ENCODE results near the gene MSRB1. TPM values are rescaled to one million over a fixed set of nuclear protein-coding genes. Genes with fewer than 3 reads are reported as not detected.

Gene MSRB1
- total and polyA plus RNA-seq, 8 donors, result 9.8 to 66.7 (median 14.9) TPM

DNA sequence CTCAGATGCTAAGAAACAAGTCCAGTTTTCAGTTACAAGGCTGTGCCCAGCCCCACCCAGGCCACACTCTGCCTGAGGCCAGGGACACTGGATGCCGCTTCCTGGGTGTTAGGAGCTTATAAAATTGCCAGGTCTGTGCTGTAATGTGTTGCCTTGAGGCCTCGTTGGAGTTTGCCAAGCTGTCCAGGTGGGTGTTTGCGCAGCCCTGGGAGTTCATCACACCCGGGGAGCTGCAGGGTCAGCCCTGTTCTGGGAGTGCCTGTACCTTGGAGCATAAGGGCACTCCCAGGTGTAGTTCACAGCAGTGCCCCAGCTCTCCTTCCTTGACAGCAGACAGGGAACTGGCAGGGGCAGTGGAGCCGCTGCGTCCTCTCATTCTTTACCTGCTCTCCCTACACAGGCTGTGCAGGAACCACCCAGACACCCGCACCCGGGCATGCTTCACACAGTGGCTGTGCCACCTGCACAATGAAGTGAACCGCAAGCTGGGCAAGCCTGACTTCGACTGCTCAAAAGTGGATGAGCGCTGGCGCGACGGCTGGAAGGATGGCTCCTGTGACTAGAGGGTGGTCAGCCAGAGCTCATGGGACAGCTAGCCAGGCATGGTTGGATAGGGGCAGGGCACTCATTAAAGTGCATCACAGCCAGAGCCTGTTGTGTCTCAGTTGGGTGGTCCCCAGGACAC, 42.6 kb upstream of the MSRB1 start:
- intact Hi-C loops (cut with DNase I), result no loop called here
- Histone ChIP-seq H3K4me3 (no peak overlapping the region), H3K27me3 (peaks cover 29 to 58% of the 10 kb centered on the region in 2 donors), H3K27ac (no peak overlapping the region), H3K4me1 (peaks cover 19 to 39% of the 10 kb centered on the region in 2 donors), H3K36me3 (peaks cover 0 to 24% of the 10 kb centered on the region in 2 donors), H3K9me3 (no peaks in the 10 kb centered on the region)
- TF ChIP-seq, protein P1, sequence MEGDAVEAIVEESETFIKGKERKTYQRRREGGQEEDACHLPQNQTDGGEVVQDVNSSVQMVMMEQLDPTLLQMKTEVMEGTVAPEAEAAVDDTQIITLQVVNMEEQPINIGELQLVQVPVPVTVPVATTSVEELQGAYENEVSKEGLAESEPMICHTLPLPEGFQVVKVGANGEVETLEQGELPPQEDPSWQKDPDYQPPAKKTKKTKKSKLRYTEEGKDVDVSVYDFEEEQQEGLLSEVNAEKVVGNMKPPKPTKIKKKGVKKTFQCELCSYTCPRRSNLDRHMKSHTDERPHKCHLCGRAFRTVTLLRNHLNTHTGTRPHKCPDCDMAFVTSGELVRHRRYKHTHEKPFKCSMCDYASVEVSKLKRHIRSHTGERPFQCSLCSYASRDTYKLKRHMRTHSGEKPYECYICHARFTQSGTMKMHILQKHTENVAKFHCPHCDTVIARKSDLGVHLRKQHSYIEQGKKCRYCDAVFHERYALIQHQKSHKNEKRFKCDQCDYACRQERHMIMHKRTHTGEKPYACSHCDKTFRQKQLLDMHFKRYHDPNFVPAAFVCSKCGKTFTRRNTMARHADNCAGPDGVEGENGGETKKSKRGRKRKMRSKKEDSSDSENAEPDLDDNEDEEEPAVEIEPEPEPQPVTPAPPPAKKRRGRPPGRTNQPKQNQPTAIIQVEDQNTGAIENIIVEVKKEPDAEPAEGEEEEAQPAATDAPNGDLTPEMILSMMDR (IDR thresholded peaks at IDR 0.05), result no peak
- DNase-seq (no peak), ATAC-seq (no peak)

DNA sequence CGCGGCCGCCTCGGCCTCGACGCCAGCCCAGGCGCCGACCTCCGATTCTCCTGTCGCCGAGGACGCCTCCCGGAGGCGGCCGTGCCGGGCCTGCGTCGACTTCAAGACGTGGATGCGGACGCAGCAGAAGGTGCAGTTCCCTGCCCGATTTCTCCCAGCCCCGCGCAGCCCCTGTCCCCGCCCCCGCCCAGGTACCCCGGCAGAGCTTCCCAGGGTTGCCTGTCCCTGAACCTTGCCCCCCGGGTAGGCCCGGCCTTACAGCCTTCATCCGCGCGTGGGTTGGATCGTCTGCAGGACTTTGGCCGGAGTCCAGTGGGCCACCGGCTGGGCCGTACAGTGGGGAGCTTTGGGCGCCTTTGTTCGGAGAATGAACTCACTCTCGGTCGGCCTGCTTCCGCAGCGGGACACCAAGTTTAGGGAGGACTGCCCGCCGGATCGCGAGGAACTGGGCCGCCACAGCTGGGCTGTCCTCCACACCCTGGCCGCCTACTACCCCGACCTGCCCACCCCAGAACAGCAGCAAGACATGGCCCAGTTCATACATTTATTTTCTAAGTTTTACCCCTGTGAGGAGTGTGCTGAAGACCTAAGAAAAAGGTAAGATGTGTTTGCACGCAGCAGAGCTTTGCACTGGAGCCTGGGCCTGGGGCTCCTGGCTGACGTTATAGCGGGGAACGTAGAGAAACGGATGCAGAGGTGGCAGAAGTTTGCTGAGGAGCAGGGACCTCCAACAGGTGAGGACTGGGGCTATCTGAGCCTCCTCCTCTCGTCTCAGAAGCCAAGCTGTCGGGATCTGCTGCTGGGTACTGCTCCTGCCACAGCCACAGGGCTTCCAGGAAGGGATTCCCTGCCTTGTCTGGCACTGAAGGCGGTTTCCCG, 41.6 kb upstream of the MSRB1 start:
- no peak for DNase-seq
- TF ChIP-seq, protein P1 (IDR thresholded peaks at IDR 0.05), result no peak
- Histone ChIP-seq H3K27ac (peak overlapping the region; percentile 63 to 88), H3K36me3 (peaks cover 0 to 24% of the 10 kb centered on the region in 2 donors), H3K27me3 (peaks cover 34 to 58% of the 10 kb centered on the region in 2 donors), H3K9me3 (no peaks in the 10 kb centered on the region), H3K4me3 (peak overlapping the region; percentile 71 to 88), H3K4me1 (peaks cover 15 to 29% of the 10 kb centered on the region in 2 donors)
- no peak for ATAC-seq
- intact Hi-C loops (cut with DNase I), result no loop called here

GRCh38 chr16:1983544-1984346, 40.7 kb upstream of the MSRB1 start, which contains the start of gene GFER:
TSS of gene GFER (plus strand) at chr16:1984193. CDS start at chr16:1984219, 26 bp downstream.
- intact Hi-C loops (cut with DNase I), result no loop called here
- Histone ChIP-seq H3K27ac (peak within 1 kb of the TSS; percentile 63 to 88), H3K4me1 (peaks cover 15 to 32% of the 10 kb centered on the region in 2 donors), H3K27me3 (peaks cover 30 to 58% of the 10 kb centered on the region in 2 donors), H3K9me3 (no peaks in the 10 kb centered on the region), H3K36me3 (peaks cover 0 to 32% of the 10 kb centered on the region in 2 donors), H3K4me3 (peak within 1 kb of the TSS; percentile 71 to 88)
- DNase-seq (peak; percentile 91 to 97 (median 93)), ATAC-seq (peak; percentile 89)
- TF ChIP-seq, protein P1 (IDR thresholded peaks at IDR 0.05), result peak; percentile 38 to 48

GRCh38 chr16:1982991-1983543, 40.1 kb upstream of the MSRB1 start:
- Histone ChIP-seq H3K36me3 (peaks cover 0 to 39% of the 10 kb centered on the region in 2 donors), H3K4me1 (peaks cover 15 to 34% of the 10 kb centered on the region in 2 donors), H3K27ac (peak overlapping the region; percentile 63 to 88), H3K9me3 (no peaks in the 10 kb centered on the region), H3K4me3 (peak overlapping the region; percentile 71 to 88), H3K27me3 (peaks cover 24 to 58% of the 10 kb centered on the region in 2 donors)
- DNase-seq (no peak), ATAC-seq (no peak)
- intact Hi-C loops (cut with DNase I), result no loop called here
- TF ChIP-seq, protein P1 (IDR thresholded peaks at IDR 0.05), result no peak
